H1 (cell line): ENCODE measurements around the gene FGF14. TPM values are rescaled to one million over a fixed set of nuclear protein-coding genes. Genes with fewer than 3 reads are reported as not detected.

Source experiments
- CTCF ChIA-PET: fragments of 300-600 bp; sonication (Branson Sonifier 250); formaldehyde crosslinking; loops from one replicate; lab custom pipeline; 2021; ENCODE audit not compliant: partially characterized antibody; lab: Charles Lee
- POLR2A ChIA-PET: fragments of 300-600 bp; sonication (Branson Sonifier 250); formaldehyde crosslinking; loops from one replicate; lab custom pipeline; 2021; ENCODE audit warnings: inconsistent platforms; ENCODE audit not compliant: partially characterized antibody; lab: Charles Lee
- DNase-seq, 2 experiments: peaks; one replicate each; pipeline versions ENCODE4 v3.0.0 to v3.0.0-alpha.2; 2010 to 2022; ENCODE audit warnings: low spot score in 2 of 2, low read depth in 1 of 2, mixed read lengths in 1 of 2
- FAIRE-seq: peaks from 2 replicates; lab custom pipeline; 2011; peaks lifted over from hg19 to GRCh38; lab: Jason Lieb, UNC
- H2AFZ ChIP-seq: 2 replicates; pipeline ENCODE4 v1.8.1; 2012; ENCODE audit warnings: low read length, inconsistent platforms
- H2AK5ac ChIP-seq: 2 replicates; pipeline ENCODE4 v1.6.1; 2013; ENCODE audit warnings: low read depth, low read length
- H2BK120ac ChIP-seq: replicated peaks from 2 replicates; pipeline ENCODE3; 2013; ENCODE audit warnings: low read depth, low read length, inconsistent platforms
- H2BK12ac ChIP-seq: 2 replicates; pipeline ENCODE4 v1.6.1; 2013; ENCODE audit warnings: low read depth, low read length
- H2BK15ac ChIP-seq: 2 replicates; pipeline ENCODE4 v1.6.1; 2013; ENCODE audit warnings: low read length
- H2BK20ac ChIP-seq: 2 replicates; pipeline ENCODE4 v1.6.1; 2013; ENCODE audit warnings: low read length
- H2BK5ac ChIP-seq: 2 replicates; pipeline ENCODE4 v1.6.1; 2013; ENCODE audit warnings: low read depth, low read length
- H3K14ac ChIP-seq: 2 replicates; pipeline ENCODE4 v1.6.1; 2013; ENCODE audit warnings: inconsistent platforms; ENCODE audit not compliant: insufficient read length
- H3K18ac ChIP-seq: 2 replicates; pipeline ENCODE4 v1.6.1; 2013; ENCODE audit warnings: low read length; ENCODE audit errors: extremely low read depth
- H3K23ac ChIP-seq: 2 replicates; pipeline ENCODE4 v1.6.1; 2013; ENCODE audit warnings: inconsistent platforms; ENCODE audit not compliant: insufficient read length
- H3K23me2 ChIP-seq: 2 replicates; pipeline ENCODE4 v1.6.1; 2013; ENCODE audit warnings: low read depth, low read length
- H3K27ac ChIP-seq: 2 replicates; pipeline ENCODE4 v1.6.1; 2011; ENCODE audit warnings: low read depth, low read length, inconsistent platforms
- H3K27me3 ChIP-seq, 4 experiments: replicated peaks in 1 of 4; 1 replicate in 1 of 4; 2 replicates in 3 of 4; pipeline versions ENCODE4 v1.6.1 to v1.8.1; 2011 to 2013; ENCODE audit warnings: low read length in 3 of 4, mild to moderate bottlenecking in 3 of 4, inconsistent platforms in 2 of 4, mixed read lengths in 2 of 4, moderate library complexity in 1 of 4; ENCODE audit not compliant: control insufficient read depth in 3 of 4, insufficient read depth in 3 of 4; ENCODE audit errors: extremely low read depth in 1 of 4
- H3K36me3 ChIP-seq, 4 experiments: 2 replicates each; pipeline versions ENCODE4 v1.6.1 to v1.8.1; 2011 to 2013; ENCODE audit warnings: mild to moderate bottlenecking in 4 of 4, low read length in 3 of 4, moderate library complexity in 2 of 4, control low read depth in 1 of 4, inconsistent platforms in 1 of 4; ENCODE audit not compliant: insufficient read depth in 4 of 4, control insufficient read depth in 2 of 4
- H3K4ac ChIP-seq: replicated peaks from 2 replicates; pipeline ENCODE3; 2013; ENCODE audit warnings: low read length, low read depth, mixed read lengths, inconsistent platforms; ENCODE audit not compliant: insufficient read length
- H3K4me1 ChIP-seq, 4 experiments: replicated peaks in 1 of 4; 1 replicate in 1 of 4; 2 replicates in 3 of 4; pipeline versions ENCODE4 v1.6.1 to v1.8.1; 2011 to 2013; ENCODE audit warnings: low read length in 3 of 4, inconsistent platforms in 2 of 4, mixed read lengths in 1 of 4; ENCODE audit not compliant: insufficient read depth in 4 of 4, control insufficient read depth in 3 of 4
- H3K4me2 ChIP-seq, 2 experiments: 2 replicates each; pipeline versions ENCODE4 v1.6.1 to v1.8.1; 2011 to 2013; ENCODE audit warnings: low read depth in 2 of 2, low read length in 2 of 2, control low read depth in 1 of 2, inconsistent platforms in 1 of 2, mild to moderate bottlenecking in 1 of 2; ENCODE audit not compliant: insufficient read depth in 1 of 2
- H3K4me3 ChIP-seq, 4 experiments: fragments of 200-600, 300-600 bp in 1 of 4; sonication (generic), shearing (Covaris generic), sonication (Bioruptor Twin) in 1 of 4; 2 replicates each; pipeline versions ENCODE4 v1.5.1 to v1.8.1; 2011 to 2016; ENCODE audit warnings: low read length in 4 of 4, low read depth in 3 of 4, control low read depth in 2 of 4, inconsistent platforms in 2 of 4, mild to moderate bottlenecking in 2 of 4, mixed read lengths in 1 of 4, moderate library complexity in 1 of 4; ENCODE audit not compliant: insufficient read depth in 2 of 4; ENCODE audit errors: extremely low read depth in 1 of 4
- H3K56ac ChIP-seq: replicated peaks from 2 replicates; pipeline ENCODE3; 2013; ENCODE audit warnings: low read depth, mild to moderate bottlenecking, mixed read lengths, low read length, inconsistent platforms; ENCODE audit not compliant: insufficient read length
- H3K79me1 ChIP-seq: 2 replicates; pipeline ENCODE4 v1.6.1; 2013; ENCODE audit warnings: low read depth, low read length, control low read depth
- H3K79me2 ChIP-seq, 2 experiments: 2 replicates each; pipeline versions ENCODE4 v1.6.1 to v1.8.1; 2012 to 2013; ENCODE audit warnings: low read length in 2 of 2, mild to moderate bottlenecking in 2 of 2, inconsistent platforms in 1 of 2; ENCODE audit not compliant: insufficient read depth in 2 of 2, control insufficient read depth in 1 of 2
- H3K9ac ChIP-seq, 4 experiments: replicated peaks in 1 of 4; 1 replicate in 1 of 4; 2 replicates in 3 of 4; pipeline versions ENCODE4 v1.6.1 to v1.8.1; 2011 to 2013; ENCODE audit warnings: low read depth in 3 of 4, low read length in 3 of 4, control low read depth in 2 of 4, mild to moderate bottlenecking in 2 of 4, moderate library complexity in 2 of 4, inconsistent platforms in 1 of 4; ENCODE audit errors: extremely low read depth in 1 of 4
- H3K9me3 ChIP-seq, 2 experiments: 2 replicates each; pipeline versions ENCODE4 v1.6.1 to v1.8.1; 2012 to 2013; ENCODE audit warnings: mild to moderate bottlenecking in 2 of 2, moderate library complexity in 2 of 2, control low read depth in 1 of 2, inconsistent platforms in 1 of 2, low read depth in 1 of 2, low read length in 1 of 2, mixed read lengths in 1 of 2; ENCODE audit not compliant: insufficient read depth in 2 of 2
- H4K20me1 ChIP-seq, 2 experiments: replicated peaks in 1 of 2; 2 replicates each; pipeline versions ENCODE3 to v1.8.1; 2011 to 2013; ENCODE audit warnings: inconsistent platforms in 2 of 2, low read length in 2 of 2, mild to moderate bottlenecking in 1 of 2; ENCODE audit not compliant: insufficient read depth in 2 of 2, control insufficient read depth in 1 of 2
- H4K5ac ChIP-seq: 2 replicates; pipeline ENCODE4 v1.6.1; 2013; ENCODE audit warnings: low read length, low read depth, mixed read lengths, inconsistent platforms; ENCODE audit not compliant: insufficient read length
- H4K8ac ChIP-seq: 2 replicates; pipeline ENCODE4 v1.8.0; 2013; ENCODE audit warnings: mild to moderate bottlenecking, moderate library complexity, low read length, inconsistent platforms; ENCODE audit not compliant: insufficient read depth; ENCODE audit errors: extremely low read depth
- H4K91ac ChIP-seq: replicated peaks from 2 replicates; pipeline ENCODE3; 2013; ENCODE audit warnings: low read length, mixed read lengths, inconsistent platforms; ENCODE audit not compliant: insufficient read length
- CTCF ChIP-seq, 3 experiments: IDR thresholded peaks; 1 replicate in 2 of 3; 2 replicates in 1 of 3; pipeline versions ENCODE4 v1.5.1 to v1.6.1; 2011; ENCODE audit warnings: low read length in 3 of 3, mild to moderate bottlenecking in 3 of 3, inconsistent platforms in 2 of 3, low read depth in 1 of 3, moderate library complexity in 1 of 3; ENCODE audit not compliant: insufficient read depth in 1 of 3; ENCODE audit errors: control extremely low read depth in 1 of 3
- RAD21 ChIP-seq, 2 experiments: IDR thresholded peaks in 1 of 2; conservative IDR thresholded peaks in 1 of 2; 2 replicates each; pipeline ENCODE4 v1.6.1; 2011; ENCODE audit warnings: low read depth in 2 of 2, low read length in 2 of 2, improper control_type of control experiment in 1 of 2, inconsistent platforms in 1 of 2, mild to moderate bottlenecking in 1 of 2, moderate library complexity in 1 of 2
- RNF2 ChIP-seq: fragments of 200-900, 300-1000 bp; sonication (generic); IDR thresholded peaks from 2 replicates; pipeline ENCODE4 v1.7.1; 2016; ENCODE audit warnings: borderline replicate concordance, low read depth, mild to moderate bottlenecking, antibody characterized with exemption, low read length; ENCODE audit not compliant: poor library complexity, severe bottlenecking; ENCODE audit errors: missing control alignments
- whole genome bisulfite sequencing, 2 experiments: shearing (Covaris generic) in 1 of 2; methylation state at CpG; one replicate each; pipeline versions ENCODE4 v1.1.6 to v1.1.7; 2013 to 2015; ENCODE audit warnings: low lambda C conversion rate in 2 of 2, mixed read lengths in 2 of 2, inconsistent platforms in 1 of 2, low coverage in 1 of 2, missing lambda C conversion rate in 1 of 2; ENCODE audit not compliant: insufficient replicate concordance in 2 of 2, insufficient coverage in 1 of 2, insufficient read length in 1 of 2; ENCODE audit errors: extremely low coverage in 1 of 2, missing lambda C conversion rate in 1 of 2; 5-methylcytosine and 5-hydroxymethylcytosine counted together
- polyA plus RNA-seq, 7 experiments: library from polyadenylated mRNA; depleted of rRNA in 3 of 7; stranded (reverse) in 5 of 7; unstranded in 2 of 7; fragments of >200 nt in 5 of 7; fragments of 200-250 nt in 2 of 7; gene quantifications; 1 replicate in 5 of 7; 2 replicates in 1 of 7; 4 replicates in 1 of 7; pipeline versions ENCODE4 v1.2.1 to v1.2.3, GENCODE V29; 2011 to 2013; ENCODE audit warnings: missing spikeins in 2 of 7, mixed read lengths in 2 of 7
- total RNA-seq: library from RNA; stranded (reverse); fragmentation: NEBNext Ultra II Directional; extraction: Animal tissue kit (Norgen Biotek cat#: 25700); gene quantifications from 2 replicates; pipeline ENCODE4 v1.2.1, GENCODE V29; 2021

Gene FGF14
- total and polyA plus RNA-seq, 2 of the 8 experiments (the other 6 are each of a cell fraction or from before 2014, with no cell fraction given): 0.05 to 0.58 TPM

- Histone ChIP-seq H2BK5ac (no peak overlapping the region), H3K79me1 (no peaks in the 10 kb centered on the region), H3K56ac (no peak overlapping the region), H3K4me1 (no peaks in the 10 kb centered on the region), H2AFZ (no peak overlapping the region; the same call in 1 of the 2 replicates), H4K8ac (no peak overlapping the region), H2BK15ac (no peak overlapping the region), H3K4ac (no peak overlapping the region), H3K79me2 (no peaks in the 10 kb centered on the region), H4K91ac (no peak overlapping the region), H3K14ac (no peak overlapping the region), H2AK5ac (no peak overlapping the region), H3K4me3 (no peak overlapping the region), H3K36me3 (no peaks in the 10 kb centered on the region), H4K20me1 (no peaks in the 10 kb centered on the region), H3K27ac (no peak overlapping the region), H3K4me2 (no peak overlapping the region), H2BK20ac (no peak overlapping the region), H3K27me3 (peaks cover 0 to 1% (median 0%) of the 10 kb centered on the region in 4 experiments; a peak in 1 of 7 replicates), H3K9ac (no peak overlapping the region), H3K18ac (no peak overlapping the region), H4K5ac (no peak overlapping the region), H3K23ac (no peak overlapping the region), H3K9me3 (no peaks in the 10 kb centered on the region), H3K23me2 (no peaks in the 10 kb centered on the region), H2BK12ac (no peak overlapping the region), H2BK120ac (no peak overlapping the region)
- TF ChIP-seq RNF2: no peak
- TF ChIP-seq CTCF (IDR thresholded peaks at IDR 0.05; ENCODE audit: control extremely low read depth in 1 of 3, insufficient read depth in 1 of 3, low read depth in 1 of 3, low read length in 3 of 3): peak in 1 of 3 experiments; percentile 11; a peak in 1 of 4 replicates
- TF ChIP-seq RAD21 (IDR thresholded peaks at IDR 0.05 in 1 of 2, conservative IDR thresholded peaks at IDR 0.05 in 1 of 2; ENCODE audit: low read depth in 2 of 2, low read length in 2 of 2): peak in 1 of 2 experiments; percentile 3; a peak in 1 of 4 replicates
- no peak for DNase-seq
- ChIA-PET POLR2A (interaction anchor here (0.6 kb wide), 1 partner anchor 9 kb away, joined by 3 read pairs; no protein-coding TSS in a partner anchor), CTCF (interaction anchor here (1.1 kb wide), 1 partner anchor 209 kb away, joined by 3 read pairs; no protein-coding TSS in a partner anchor)
- no peak for FAIRE-seq
- 95% methylated on average over 7 of the region's 7 CpGs; no CpG with 5 or more reads in 1 of the 2 experiments for WGBS, 2 experiments
Observed at GRCh38 chr13:102347490-102347889, 54.4 kb downstream of the FGF14 start.
